Endothelial cell of umbilical vein (primary cell): ENCODE results near the gene KYAT1.

Experiments used
- EZH2 ChIP-seq: IDR thresholded peaks from 2 replicates; pipeline ENCODE4 v1.6.1; 2012; ENCODE audit warnings: borderline replicate concordance, low read depth, mild to moderate bottlenecking, moderate library complexity, low read length, inconsistent platforms; ENCODE audit not compliant: severe bottlenecking
- GATA2 ChIP-seq: IDR thresholded peaks from 2 replicates; pipeline ENCODE4 v1.7.0; 2011; ENCODE audit warnings: low read depth, mild to moderate bottlenecking, moderate library complexity, mixed read lengths, low read length; ENCODE audit not compliant: insufficient read length, insufficient read depth
- POLR2A ChIP-seq: IDR thresholded peaks from 2 replicates; pipeline ENCODE4 v1.6.1; 2012; ENCODE audit warnings: low read depth, mild to moderate bottlenecking, control low read depth, low read length
- POLR2AphosphoS5 ChIP-seq: IDR thresholded peaks from 2 replicates; pipeline ENCODE4 v1.6.1; 2012; ENCODE audit warnings: low read depth, mild to moderate bottlenecking, control low read depth, low read length, moderate library complexity; ENCODE audit not compliant: insufficient read depth
- TF ChIP-seq, protein P1 (sequence below), 2 donors: IDR thresholded peaks; 1 replicate in 1 of 2; 2 replicates in 1 of 2; pipeline ENCODE4 v1.5.1; 2011; ENCODE audit warnings: low read length in 2 of 2, mild to moderate bottlenecking in 2 of 2, moderate library complexity in 2 of 2, control low read depth in 1 of 2, inconsistent platforms in 1 of 2, low read depth in 1 of 2; ENCODE audit not compliant: insufficient read depth in 1 of 2; ENCODE audit errors: extremely low read depth in 1 of 2
- TF ChIP-seq, protein P2 (sequence below): IDR thresholded peaks from 2 replicates; pipeline ENCODE4 v1.6.1; 2011; ENCODE audit not compliant: insufficient read depth, insufficient read length

DNA sequence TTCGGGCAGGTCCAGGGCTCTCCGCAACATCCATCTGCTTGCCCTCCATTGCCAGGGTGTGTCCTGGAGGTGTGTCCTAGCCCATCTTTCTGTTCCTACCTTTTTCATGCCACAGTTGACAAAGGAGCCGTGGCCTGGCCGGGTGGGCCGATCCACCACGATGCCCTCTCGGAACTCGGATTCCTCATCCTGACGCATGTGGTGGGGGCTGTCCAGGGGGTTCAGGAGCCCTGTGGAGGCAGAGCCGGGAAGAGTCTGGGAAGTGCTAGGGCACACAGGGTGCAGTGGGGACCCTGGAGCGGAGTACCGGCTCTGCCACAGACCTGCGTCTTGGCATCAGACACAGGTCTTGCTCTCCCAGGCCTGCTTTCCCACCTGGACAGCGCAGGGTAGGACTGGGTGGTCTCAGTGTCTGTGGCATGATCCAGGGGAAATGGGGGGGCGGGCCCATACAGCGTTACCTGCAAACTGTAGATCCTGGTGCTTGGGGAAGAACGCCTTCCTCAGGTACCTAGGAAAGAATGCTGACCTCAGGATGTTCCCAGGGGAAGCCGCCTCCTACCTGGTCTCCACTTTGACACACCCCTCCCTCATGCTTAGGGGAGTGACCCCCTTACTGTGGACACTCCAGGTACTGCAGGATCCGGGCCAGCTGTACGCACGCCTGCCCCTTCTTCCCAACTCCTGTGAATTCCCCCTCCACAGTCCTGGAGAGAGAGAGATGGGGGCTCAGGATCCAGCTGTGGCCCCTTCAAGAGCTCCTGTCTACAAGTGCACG is 55.6 kb downstream of the KYAT1 start:
- TF ChIP-seq, protein P1, sequence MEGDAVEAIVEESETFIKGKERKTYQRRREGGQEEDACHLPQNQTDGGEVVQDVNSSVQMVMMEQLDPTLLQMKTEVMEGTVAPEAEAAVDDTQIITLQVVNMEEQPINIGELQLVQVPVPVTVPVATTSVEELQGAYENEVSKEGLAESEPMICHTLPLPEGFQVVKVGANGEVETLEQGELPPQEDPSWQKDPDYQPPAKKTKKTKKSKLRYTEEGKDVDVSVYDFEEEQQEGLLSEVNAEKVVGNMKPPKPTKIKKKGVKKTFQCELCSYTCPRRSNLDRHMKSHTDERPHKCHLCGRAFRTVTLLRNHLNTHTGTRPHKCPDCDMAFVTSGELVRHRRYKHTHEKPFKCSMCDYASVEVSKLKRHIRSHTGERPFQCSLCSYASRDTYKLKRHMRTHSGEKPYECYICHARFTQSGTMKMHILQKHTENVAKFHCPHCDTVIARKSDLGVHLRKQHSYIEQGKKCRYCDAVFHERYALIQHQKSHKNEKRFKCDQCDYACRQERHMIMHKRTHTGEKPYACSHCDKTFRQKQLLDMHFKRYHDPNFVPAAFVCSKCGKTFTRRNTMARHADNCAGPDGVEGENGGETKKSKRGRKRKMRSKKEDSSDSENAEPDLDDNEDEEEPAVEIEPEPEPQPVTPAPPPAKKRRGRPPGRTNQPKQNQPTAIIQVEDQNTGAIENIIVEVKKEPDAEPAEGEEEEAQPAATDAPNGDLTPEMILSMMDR (IDR thresholded peaks at IDR 0.05; ENCODE audit: extremely low read depth in 1 of 2, insufficient read depth in 1 of 2, low read depth in 1 of 2, low read length in 2 of 2) = no peak
- no peak for TF ChIP-seq POLR2A
- TF ChIP-seq POLR2AphosphoS5 = no peak
- TF ChIP-seq, protein P2, sequence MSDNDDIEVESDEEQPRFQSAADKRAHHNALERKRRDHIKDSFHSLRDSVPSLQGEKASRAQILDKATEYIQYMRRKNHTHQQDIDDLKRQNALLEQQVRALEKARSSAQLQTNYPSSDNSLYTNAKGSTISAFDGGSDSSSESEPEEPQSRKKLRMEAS = no peak
- TF ChIP-seq EZH2 = no peak
- no peak for TF ChIP-seq GATA2
